ENCODE data around the gene NHLH1.

GRCh38 chr1:160360227-160360695 is 6.6 kb upstream of the NHLH1 start:
- TF ChIP-seq CTCF (IDR thresholded peaks at IDR 0.05; ENCODE audit: insufficient read depth, low read length), result no peak
- TF ChIP-seq POLR2AphosphoS5 (IDR thresholded peaks at IDR 0.05; ENCODE audit: low read depth), result no peak
- no peak for TF ChIP-seq REST (IDR thresholded peaks at IDR 0.05; ENCODE audit: insufficient replicate concordance, low read depth)
- no peak for TF ChIP-seq GABPA (IDR thresholded peaks at IDR 0.05; ENCODE audit: low read depth)
- no peak for TF ChIP-seq SPI1 (IDR thresholded peaks at IDR 0.05; ENCODE audit: borderline replicate concordance, low read depth)

Data from HL-60 (cell line).